ENCODE results near the gene MMP21. TPM values are rescaled to one million over a fixed set of nuclear protein-coding genes. Genes with fewer than 3 reads are reported as not detected.

MMP21 gene
- total and polyA plus RNA-seq, 4 experiments from 2014 or later: 0.61 to 0.79 TPM; not detected in 2

DNA sequence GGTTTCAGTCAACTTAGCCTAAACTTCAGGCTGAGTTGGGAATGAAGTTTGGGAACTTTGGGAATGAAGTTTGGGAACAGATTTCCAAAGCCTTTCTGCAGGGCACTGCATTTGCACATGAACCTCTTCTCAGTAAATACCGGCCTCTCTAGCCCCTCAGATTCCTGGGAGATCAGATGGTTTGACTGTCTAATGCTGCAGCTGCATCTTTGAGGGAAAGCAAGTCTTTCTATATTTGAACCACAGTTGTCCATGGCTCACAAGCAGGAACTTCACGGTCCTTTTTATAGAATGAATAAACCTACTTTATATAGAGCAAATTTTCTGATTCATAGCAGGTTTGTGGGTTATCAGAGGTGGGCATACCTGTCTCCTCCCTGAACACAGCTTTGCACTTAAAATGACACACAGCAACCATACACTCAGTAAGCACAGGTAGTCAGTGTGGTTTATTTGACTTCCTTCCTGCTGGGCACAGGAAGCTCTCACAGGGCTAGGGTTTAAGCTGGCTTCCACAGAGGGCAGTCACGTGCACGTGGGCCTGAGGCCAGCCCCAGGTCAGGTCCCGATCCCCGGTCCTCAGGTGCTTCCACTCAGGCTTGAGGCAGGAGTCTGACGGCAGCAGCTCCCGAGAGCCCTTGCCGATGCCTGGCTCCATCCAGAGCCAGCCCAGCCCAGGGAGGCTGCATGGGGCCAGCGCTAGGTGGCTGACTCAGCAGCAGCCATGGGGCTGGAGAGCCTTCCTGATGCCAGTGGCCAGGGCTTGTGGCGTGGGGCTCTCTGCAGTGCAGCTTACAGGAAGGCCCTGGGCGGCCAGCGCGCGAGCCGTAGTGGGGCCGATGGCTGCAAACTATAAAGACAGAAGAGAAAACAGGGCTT lies 12.8 kb upstream of the MMP21 start:
- Mint-ChIP-seq H3K36me3 (peaks cover 27 to 35% of the 10 kb centered on the region in 2 donors), H3K27ac (peak overlapping the region; percentile 70 to 86 (median 77)), H3K27me3 (no peaks in the 10 kb centered on the region), H3K4me1 (peaks cover 14 to 36% (median 24%) of the 10 kb centered on the region in 4 donors), H3K4me3 (peak overlapping the region in 3 of 8 donors; percentile 8 to 53 (median 24)), H3K9me3 (no peaks in the 10 kb centered on the region)
- Histone ChIP-seq H3K4me1 (ENCODE audit: insufficient read depth, low read length) (peaks cover 17% of the 10 kb centered on the region), H3K9me3 (ENCODE audit: control insufficient read depth in 1 of 2, low read length in 2 of 2) (no peaks in the 10 kb centered on the region), H3K36me3 (ENCODE audit: insufficient read depth, low read length) (peaks cover 10% of the 10 kb centered on the region), H3K27ac (ENCODE audit: low read depth, low read length) (no peak overlapping the region), H3K4me3 (ENCODE audit: low read length in 2 of 2) (no peak overlapping the region), H3K27me3 (ENCODE audit: insufficient read depth, low read length) (no peaks in the 10 kb centered on the region)
- intact Hi-C loops (cut with micrococcal nuclease): no loop called here
- DNase-seq: peak in 1 of 5 donors; percentile 2
- POLR2A ChIA-PET (ENCODE audit: partially characterized antibody): interaction anchor here (1.1 kb wide), 1 partner anchor 35 kb away, joined by 3 read pairs; the partner anchor contains the start of genes BCCIP and UROS
- CTCF ChIA-PET (ENCODE audit: partially characterized antibody): no interaction called here

DNA sequence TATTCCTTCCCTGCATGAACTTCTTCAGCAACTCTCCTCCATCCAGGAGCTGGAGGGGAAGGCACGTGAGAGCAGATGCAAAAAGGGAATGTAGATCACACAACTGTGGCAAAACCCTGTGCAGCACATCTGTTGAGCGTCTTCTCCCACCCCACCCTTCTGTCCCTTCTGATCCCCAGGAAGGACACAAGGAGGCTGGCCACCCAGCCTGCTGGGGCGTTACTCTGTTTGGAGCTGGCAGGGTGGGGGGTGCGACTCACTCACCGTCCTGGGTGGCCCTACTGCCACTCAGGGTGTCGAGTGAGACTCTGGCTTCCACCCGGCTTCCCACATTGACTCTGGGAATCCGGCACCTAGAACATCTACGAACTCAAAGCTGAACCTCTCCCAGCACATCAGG lies 10.2 kb upstream of the MMP21 start:
- no peak overlapping the region for H3K4me3 Mint-ChIP-seq
- H3K36me3 Mint-ChIP-seq: peaks cover 11 to 15% of the 10 kb centered on the region in 2 donors
- peaks cover 14 to 36% (median 24%) of the 10 kb centered on the region in 4 donors for H3K4me1 Mint-ChIP-seq
- CTCF ChIA-PET (ENCODE audit: partially characterized antibody): no interaction called here
- Histone ChIP-seq H3K36me3 (ENCODE audit: insufficient read depth, low read length) (peaks cover 4% of the 10 kb centered on the region), H3K9me3 (ENCODE audit: control insufficient read depth in 1 of 2, low read length in 2 of 2) (no peaks in the 10 kb centered on the region), H3K4me3 (ENCODE audit: low read length in 2 of 2) (no peak overlapping the region), H3K27ac (ENCODE audit: low read depth, low read length) (no peak overlapping the region), H3K27me3 (ENCODE audit: insufficient read depth, low read length) (no peaks in the 10 kb centered on the region), H3K4me1 (ENCODE audit: insufficient read depth, low read length) (peaks cover 17% of the 10 kb centered on the region)
- no peak overlapping the region for H3K27ac Mint-ChIP-seq
- DNase-seq: no peak
- H3K9me3 Mint-ChIP-seq: no peaks in the 10 kb centered on the region
- no peaks in the 10 kb centered on the region for H3K27me3 Mint-ChIP-seq
- intact Hi-C loops (cut with micrococcal nuclease): no loop called here
- POLR2A ChIA-PET (ENCODE audit: partially characterized antibody): no interaction called here

DNA sequence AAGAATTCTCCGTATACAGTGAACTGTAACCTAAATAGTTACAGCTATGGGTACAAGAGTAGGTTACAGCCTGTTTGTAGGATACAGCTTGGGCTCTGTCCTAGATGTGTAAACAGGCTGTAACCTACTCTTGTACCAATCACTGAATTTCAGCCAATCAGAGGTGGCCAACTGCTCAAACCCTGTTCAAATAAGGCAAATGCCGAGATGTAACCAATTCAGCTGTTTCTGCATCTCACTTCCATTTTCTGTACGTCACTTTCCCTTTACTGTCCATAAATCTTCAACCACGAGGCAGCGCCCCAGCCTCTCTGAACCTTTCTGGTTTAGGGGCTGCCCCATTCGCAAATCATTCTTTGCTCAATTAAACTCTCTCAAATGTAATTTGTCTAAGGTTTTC lies 8.3 kb upstream of the MMP21 start:
- ChIA-PET CTCF (ENCODE audit: partially characterized antibody) (no interaction called here), POLR2A (ENCODE audit: partially characterized antibody) (no interaction called here)
- Histone ChIP-seq H3K27ac (ENCODE audit: low read depth, low read length) (no peak overlapping the region), H3K27me3 (ENCODE audit: insufficient read depth, low read length) (no peaks in the 10 kb centered on the region), H3K4me1 (ENCODE audit: insufficient read depth, low read length) (peaks cover 15% of the 10 kb centered on the region), H3K36me3 (ENCODE audit: insufficient read depth, low read length) (peaks cover 4% of the 10 kb centered on the region), H3K4me3 (ENCODE audit: low read length in 2 of 2) (no peak overlapping the region), H3K9me3 (ENCODE audit: control insufficient read depth in 1 of 2, low read length in 2 of 2) (no peaks in the 10 kb centered on the region)
- intact Hi-C loops (cut with micrococcal nuclease): no loop called here
- Mint-ChIP-seq H3K27me3 (peaks cover 0 to 2% of the 10 kb centered on the region in 2 donors), H3K9me3 (no peaks in the 10 kb centered on the region), H3K36me3 (peaks cover 7 to 11% of the 10 kb centered on the region in 2 donors), H3K4me3 (no peak overlapping the region), H3K27ac (peak overlapping the region in 1 of 7 donors; percentile 13), H3K4me1 (peaks cover 12 to 26% (median 17%) of the 10 kb centered on the region in 4 donors)
- DNase-seq: no peak

DNA sequence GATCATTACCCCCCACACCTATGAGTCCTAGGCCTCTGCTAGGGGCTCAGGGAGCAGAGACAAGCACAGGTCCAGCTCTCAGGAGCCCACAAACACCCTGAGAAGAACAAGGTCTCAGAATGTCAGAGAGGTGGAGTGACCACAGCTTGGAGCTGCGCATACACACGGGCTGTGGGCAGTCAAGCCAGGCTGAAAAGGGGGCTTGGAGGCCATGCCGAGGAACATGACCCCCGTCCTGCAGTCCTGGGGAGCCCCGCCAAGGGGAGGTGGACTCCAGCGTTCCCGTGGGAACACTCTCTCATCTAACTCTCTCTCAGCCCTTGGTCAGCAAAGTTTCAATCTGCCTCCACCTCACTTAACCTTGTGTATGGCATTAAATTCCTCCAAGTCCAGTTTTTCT lies 7.8 kb upstream of the MMP21 start:
- Mint-ChIP-seq H3K4me3 (no peak overlapping the region), H3K27me3 (peaks cover 0 to 2% of the 10 kb centered on the region in 2 donors), H3K36me3 (peaks cover 5 to 11% of the 10 kb centered on the region in 2 donors), H3K4me1 (peaks cover 11 to 20% (median 12%) of the 10 kb centered on the region in 4 donors), H3K27ac (no peak overlapping the region), H3K9me3 (no peaks in the 10 kb centered on the region)
- Histone ChIP-seq H3K36me3 (ENCODE audit: insufficient read depth, low read length) (peaks cover 4% of the 10 kb centered on the region), H3K9me3 (ENCODE audit: control insufficient read depth in 1 of 2, low read length in 2 of 2) (no peaks in the 10 kb centered on the region), H3K27ac (ENCODE audit: low read depth, low read length) (no peak overlapping the region), H3K4me1 (ENCODE audit: insufficient read depth, low read length) (peaks cover 9% of the 10 kb centered on the region), H3K27me3 (ENCODE audit: insufficient read depth, low read length) (no peaks in the 10 kb centered on the region), H3K4me3 (ENCODE audit: low read length in 2 of 2) (no peak overlapping the region)
- CTCF ChIA-PET (ENCODE audit: partially characterized antibody): no interaction called here
- POLR2A ChIA-PET (ENCODE audit: partially characterized antibody): no interaction called here
- intact Hi-C loops (cut with micrococcal nuclease): no loop called here
- no peak for DNase-seq

DNA sequence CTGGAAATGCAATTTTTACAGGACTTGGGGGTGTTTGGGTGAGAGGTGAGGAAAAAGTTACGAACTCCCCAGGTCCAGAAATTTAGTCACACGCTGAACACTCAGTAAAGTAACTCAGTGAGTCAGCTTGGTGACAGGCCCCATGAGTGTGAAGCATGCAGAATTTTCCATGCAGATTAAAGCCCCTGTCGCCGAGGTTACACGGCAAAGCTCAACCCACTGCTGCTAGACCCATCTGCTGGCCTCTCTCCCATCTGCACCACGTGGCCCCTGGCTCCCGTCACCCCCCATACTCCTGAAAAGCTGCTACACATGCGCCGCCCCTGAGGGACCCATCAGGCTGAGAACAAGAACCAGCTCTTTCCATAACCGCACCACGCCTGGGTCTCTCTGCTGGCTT lies 7.0 kb upstream of the MMP21 start:
- CTCF ChIA-PET (ENCODE audit: partially characterized antibody): no interaction called here
- peaks cover 3 to 12% (median 5%) of the 10 kb centered on the region in 4 donors for H3K4me1 Mint-ChIP-seq
- POLR2A ChIA-PET (ENCODE audit: partially characterized antibody): no interaction called here
- H3K4me3 Mint-ChIP-seq: no peak overlapping the region
- intact Hi-C loops (cut with micrococcal nuclease): no loop called here
- Histone ChIP-seq H3K4me1 (ENCODE audit: insufficient read depth, low read length) (peaks cover 1% of the 10 kb centered on the region), H3K36me3 (ENCODE audit: insufficient read depth, low read length) (peaks cover 4% of the 10 kb centered on the region), H3K9me3 (ENCODE audit: control insufficient read depth in 1 of 2, low read length in 2 of 2) (no peaks in the 10 kb centered on the region), H3K27me3 (ENCODE audit: insufficient read depth, low read length) (no peaks in the 10 kb centered on the region), H3K4me3 (ENCODE audit: low read length in 2 of 2) (no peak overlapping the region), H3K27ac (ENCODE audit: low read depth, low read length) (no peak overlapping the region)
- H3K27me3 Mint-ChIP-seq: peaks cover 0 to 2% of the 10 kb centered on the region in 2 donors
- peaks cover 0 to 11% of the 10 kb centered on the region in 2 donors for H3K36me3 Mint-ChIP-seq
- no peak overlapping the region for H3K27ac Mint-ChIP-seq
- no peak for DNase-seq
- no peaks in the 10 kb centered on the region for H3K9me3 Mint-ChIP-seq

DNA sequence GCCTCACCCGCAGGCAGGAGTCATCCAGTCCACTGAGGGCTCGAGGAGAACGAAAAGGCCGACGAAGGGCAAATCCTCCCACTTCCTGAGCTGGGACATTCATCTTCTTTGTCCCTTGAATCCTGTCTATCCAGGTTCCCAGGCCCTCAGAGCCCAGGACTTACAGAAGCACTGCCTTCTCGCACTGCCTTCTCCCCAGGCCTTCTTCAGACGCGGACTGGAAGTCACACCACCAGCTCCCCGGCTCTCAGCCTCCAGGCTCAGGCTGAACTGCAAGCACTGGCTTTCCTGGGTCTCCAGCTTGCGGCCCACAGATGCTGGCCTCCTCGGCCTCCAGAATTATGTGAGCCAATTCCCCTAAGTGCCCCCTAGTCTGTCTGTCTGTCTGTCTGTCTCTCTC lies 6.4 kb upstream of the MMP21 start:
- no peak overlapping the region for H3K27ac Mint-ChIP-seq
- intact Hi-C loops (cut with micrococcal nuclease): no loop called here
- H3K4me1 Mint-ChIP-seq: peaks cover 0 to 7% (median under 1%) of the 10 kb centered on the region in 4 donors
- ChIA-PET CTCF (ENCODE audit: partially characterized antibody) (no interaction called here), POLR2A (ENCODE audit: partially characterized antibody) (no interaction called here)
- peaks cover 0 to 8% of the 10 kb centered on the region in 2 donors for H3K36me3 Mint-ChIP-seq
- Histone ChIP-seq H3K27me3 (ENCODE audit: insufficient read depth, low read length) (no peaks in the 10 kb centered on the region), H3K27ac (ENCODE audit: low read depth, low read length) (no peak overlapping the region), H3K9me3 (ENCODE audit: control insufficient read depth in 1 of 2, low read length in 2 of 2) (no peaks in the 10 kb centered on the region), H3K4me3 (ENCODE audit: low read length in 2 of 2) (no peak overlapping the region), H3K4me1 (ENCODE audit: insufficient read depth, low read length) (no peaks in the 10 kb centered on the region), H3K36me3 (ENCODE audit: insufficient read depth, low read length) (peaks cover 2% of the 10 kb centered on the region)
- H3K9me3 Mint-ChIP-seq: no peaks in the 10 kb centered on the region
- no peak for DNase-seq
- peaks cover 0 to 2% of the 10 kb centered on the region in 2 donors for H3K27me3 Mint-ChIP-seq
- H3K4me3 Mint-ChIP-seq: no peak overlapping the region

DNA sequence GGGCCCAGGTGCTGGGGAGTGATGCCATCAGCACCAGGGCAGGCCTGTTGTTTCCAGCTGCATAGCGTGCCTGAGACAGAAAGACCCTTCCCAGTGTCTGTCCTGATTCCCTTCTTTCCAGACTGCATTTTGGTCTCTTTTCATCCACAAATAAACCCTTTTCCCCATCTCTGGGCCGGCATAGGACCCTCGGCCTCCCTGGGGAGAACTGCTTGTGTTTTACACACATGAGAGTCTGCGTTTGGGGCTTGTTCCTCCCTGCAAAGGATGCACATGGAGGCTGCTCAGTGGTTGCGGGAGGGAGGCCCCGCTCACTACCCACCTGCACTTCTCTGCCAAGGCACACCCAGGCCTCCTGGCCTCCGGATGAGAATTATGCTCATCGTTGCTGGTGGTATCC lies 5.8 kb upstream of the MMP21 start:
- CTCF ChIA-PET (ENCODE audit: partially characterized antibody): no interaction called here
- Histone ChIP-seq H3K9me3 (ENCODE audit: control insufficient read depth in 1 of 2, low read length in 2 of 2) (no peaks in the 10 kb centered on the region), H3K4me1 (ENCODE audit: insufficient read depth, low read length) (no peaks in the 10 kb centered on the region), H3K36me3 (ENCODE audit: insufficient read depth, low read length) (no peaks in the 10 kb centered on the region), H3K27me3 (ENCODE audit: insufficient read depth, low read length) (no peaks in the 10 kb centered on the region), H3K4me3 (ENCODE audit: low read length in 2 of 2) (no peak overlapping the region), H3K27ac (ENCODE audit: low read depth, low read length) (no peak overlapping the region)
- Mint-ChIP-seq H3K27ac (no peak overlapping the region), H3K4me3 (no peak overlapping the region), H3K9me3 (no peaks in the 10 kb centered on the region), H3K4me1 (peaks cover 0 to under 1% (median 0%) of the 10 kb centered on the region in 4 donors), H3K36me3 (peaks cover 0 to 7% of the 10 kb centered on the region in 2 donors), H3K27me3 (peaks cover 0 to 2% of the 10 kb centered on the region in 2 donors)
- no peak for DNase-seq
- intact Hi-C loops (cut with micrococcal nuclease): no loop called here
- POLR2A ChIA-PET (ENCODE audit: partially characterized antibody): no interaction called here

Data from CD4-positive, alpha-beta memory T cell (primary cell).